NCI-H1930 (cell line): ENCODE measurements around the gene DNAH11.
"Not testable (repeated sequence)": the region's sequence is repeated elsewhere in the genome, so short reads cannot be mapped to it uniquely, and the experiment has no call there.

Source experiments
- DNase-seq, 2 experiments: peaks; one replicate each; lab custom pipeline; 2025; lab: John Stamatoyannopoulos, UW

The DNAH11 gene

GRCh38 chr7:21617513-21617912, 74.7 kb downstream of the DNAH11 start:
- DNase-seq, result no peak

- no peak for DNase-seq
These were observed 75.1 kb downstream of the DNAH11 start for GRCh38 chr7:21617916-21618390.

- DNase-seq, result no peak
These were observed 75.9 kb downstream of the DNAH11 start for GRCh38 chr7:21618706-21619105.

GRCh38 chr7:21620054-21620453, 77.2 kb downstream of the DNAH11 start:
- DNase-seq, result no peak

GRCh38 chr7:21624320-21624719, 81.5 kb downstream of the DNAH11 start:
- DNase-seq, result no peak

GRCh38 chr7:21636694-21637093, 93.9 kb downstream of the DNAH11 start:
- no peak for DNase-seq

GRCh38 chr7:21639206-21639868, 96.5 kb downstream of the DNAH11 start:
- no peak for DNase-seq

- no peak for DNase-seq
These were observed 97.3 kb downstream of the DNAH11 start for GRCh38 chr7:21640105-21640504.

GRCh38 chr7:21641546-21641945, 98.7 kb downstream of the DNAH11 start:
- DNase-seq, result no peak

- DNase-seq, result no peak
These were observed 99.6 kb downstream of the DNAH11 start for GRCh38 chr7:21642422-21642821.

- peak in 1 of 2 experiments; percentile 2 for DNase-seq
These were observed 108.9 kb downstream of the DNAH11 start for GRCh38 chr7:21651697-21652096.

- no peak for DNase-seq
These were observed 110.8 kb downstream of the DNAH11 start for GRCh38 chr7:21653623-21654022.

GRCh38 chr7:21656081-21656480, 113.2 kb downstream of the DNAH11 start:
- DNase-seq, result no peak

GRCh38 chr7:21656796-21657195, 114.0 kb downstream of the DNAH11 start:
- DNase-seq, result no peak

GRCh38 chr7:21670496-21670895, 127.7 kb downstream of the DNAH11 start:
- no peak for DNase-seq

- no peak for DNase-seq
These were observed 129.0 kb downstream of the DNAH11 start for GRCh38 chr7:21671859-21672258.

GRCh38 chr7:21675255-21675654, 132.4 kb downstream of the DNAH11 start:
- no peak for DNase-seq

- no peak for DNase-seq
These were observed 147.9 kb downstream of the DNAH11 start for GRCh38 chr7:21690705-21691104.

- not testable (repeated sequence) for DNase-seq
These were observed 148.3 kb downstream of the DNAH11 start for GRCh38 chr7:21691146-21691545.

GRCh38 chr7:21700587-21700986, 157.7 kb downstream of the DNAH11 start:
- not testable (repeated sequence) for DNase-seq

- no peak for DNase-seq
These were observed 159.5 kb downstream of the DNAH11 start for GRCh38 chr7:21702303-21702702.

- DNase-seq, result no peak
These were observed 161.5 kb downstream of the DNAH11 start for GRCh38 chr7:21704359-21704758.

- DNase-seq, result no peak
These were observed 163.3 kb downstream of the DNAH11 start for GRCh38 chr7:21706131-21706530.

GRCh38 chr7:21707566-21707965, 164.7 kb downstream of the DNAH11 start:
- DNase-seq, result no peak
